AG10803 (cell line): ENCODE data around the gene ITFG2.
"Not testable (repeated sequence)": the region's sequence is repeated elsewhere in the genome, so short reads cannot be mapped to it uniquely, and the experiment has no call there.

Experiments
- DNase-seq: peaks from one replicate; pipeline ENCODE4 v3.0.0; 2010; ENCODE audit warnings: low read depth
- H3K4me3 ChIP-seq: 2 replicates; pipeline ENCODE4 v1.5.1; 2011; ENCODE audit warnings: mild to moderate bottlenecking, low read length, control low read depth
- TF ChIP-seq, protein P1 (sequence below): conservative IDR thresholded peaks from 2 replicates; pipeline ENCODE4 v1.5.1; 2011; ENCODE audit warnings: mild to moderate bottlenecking, low read length, control low read depth, inconsistent platforms

Gene ITFG2

DNA sequence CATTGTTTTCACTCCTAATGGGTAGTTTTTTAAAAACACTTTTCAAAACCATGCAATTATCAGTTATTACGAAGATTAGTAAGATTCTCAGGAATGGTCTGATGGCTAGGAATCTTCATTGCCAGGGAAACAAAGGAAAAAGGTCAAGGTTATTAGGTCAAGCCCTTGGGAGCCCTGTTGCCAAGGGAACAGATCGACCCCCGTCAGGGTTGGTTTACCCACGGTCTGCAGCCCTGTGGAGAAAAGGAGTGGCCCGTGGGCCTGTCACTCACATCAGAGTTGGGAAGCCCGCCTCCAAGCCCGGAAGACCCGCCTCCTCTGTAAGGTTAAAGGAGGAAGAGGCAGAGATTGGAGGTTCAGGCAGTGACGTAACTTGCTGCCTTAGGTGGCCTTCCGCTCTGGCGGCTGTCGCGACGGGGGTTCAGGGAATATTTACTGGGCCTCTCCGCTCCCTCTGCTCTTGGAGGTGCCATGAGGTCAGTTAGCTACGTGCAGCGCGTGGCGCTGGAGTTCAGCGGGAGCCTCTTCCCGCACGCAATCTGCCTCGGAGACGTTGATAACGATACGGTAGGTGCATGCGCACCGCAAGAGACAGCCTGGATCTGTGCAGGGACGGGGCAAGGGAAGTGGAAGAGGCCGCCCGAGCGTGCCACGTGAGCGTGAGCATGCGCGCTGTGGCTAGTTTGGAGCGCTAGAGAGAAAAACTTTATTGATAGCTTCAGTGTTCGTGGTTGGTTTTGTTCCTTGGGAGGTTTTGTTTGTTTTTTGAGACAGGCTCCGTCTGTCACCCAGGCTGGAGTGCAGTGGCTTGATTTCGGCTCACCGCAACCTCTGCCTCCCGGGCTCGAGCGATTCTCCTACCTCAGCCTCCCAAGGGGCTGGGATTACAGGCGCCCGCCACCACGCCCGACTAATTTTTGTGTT, at the start of gene ITFG2:
TSS of gene ITFG2 (plus strand) at position 379 of the 924 bp plus-strand sequence. CDS start at position 472, 93 bp downstream.
- TF ChIP-seq, protein P1, sequence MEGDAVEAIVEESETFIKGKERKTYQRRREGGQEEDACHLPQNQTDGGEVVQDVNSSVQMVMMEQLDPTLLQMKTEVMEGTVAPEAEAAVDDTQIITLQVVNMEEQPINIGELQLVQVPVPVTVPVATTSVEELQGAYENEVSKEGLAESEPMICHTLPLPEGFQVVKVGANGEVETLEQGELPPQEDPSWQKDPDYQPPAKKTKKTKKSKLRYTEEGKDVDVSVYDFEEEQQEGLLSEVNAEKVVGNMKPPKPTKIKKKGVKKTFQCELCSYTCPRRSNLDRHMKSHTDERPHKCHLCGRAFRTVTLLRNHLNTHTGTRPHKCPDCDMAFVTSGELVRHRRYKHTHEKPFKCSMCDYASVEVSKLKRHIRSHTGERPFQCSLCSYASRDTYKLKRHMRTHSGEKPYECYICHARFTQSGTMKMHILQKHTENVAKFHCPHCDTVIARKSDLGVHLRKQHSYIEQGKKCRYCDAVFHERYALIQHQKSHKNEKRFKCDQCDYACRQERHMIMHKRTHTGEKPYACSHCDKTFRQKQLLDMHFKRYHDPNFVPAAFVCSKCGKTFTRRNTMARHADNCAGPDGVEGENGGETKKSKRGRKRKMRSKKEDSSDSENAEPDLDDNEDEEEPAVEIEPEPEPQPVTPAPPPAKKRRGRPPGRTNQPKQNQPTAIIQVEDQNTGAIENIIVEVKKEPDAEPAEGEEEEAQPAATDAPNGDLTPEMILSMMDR, result no peak
- H3K4me3 ChIP-seq, result peak within 1 kb of the TSS; percentile 99
- DNase-seq, result peak; percentile 98

DNA sequence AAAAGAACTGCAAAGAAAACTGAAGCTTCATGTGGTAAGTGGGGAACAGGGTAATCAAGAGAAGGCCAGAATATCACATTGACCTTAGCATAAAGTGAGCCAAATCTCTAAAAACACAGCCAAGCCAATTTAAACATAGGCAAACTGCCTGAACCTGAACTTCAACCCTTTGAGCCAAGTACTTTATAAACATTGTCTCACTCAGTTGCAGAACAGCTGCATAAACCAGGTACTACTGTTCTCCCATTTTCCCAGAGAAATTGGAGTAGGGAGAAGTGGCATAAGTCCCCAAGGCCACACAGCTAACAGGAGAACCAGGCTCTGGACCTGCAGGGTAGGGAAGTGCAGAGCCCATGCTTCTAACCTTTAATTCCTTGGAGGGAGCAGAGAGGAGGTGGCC, 48.1 kb upstream of the ITFG2 start:
- DNase-seq, result no peak

DNA sequence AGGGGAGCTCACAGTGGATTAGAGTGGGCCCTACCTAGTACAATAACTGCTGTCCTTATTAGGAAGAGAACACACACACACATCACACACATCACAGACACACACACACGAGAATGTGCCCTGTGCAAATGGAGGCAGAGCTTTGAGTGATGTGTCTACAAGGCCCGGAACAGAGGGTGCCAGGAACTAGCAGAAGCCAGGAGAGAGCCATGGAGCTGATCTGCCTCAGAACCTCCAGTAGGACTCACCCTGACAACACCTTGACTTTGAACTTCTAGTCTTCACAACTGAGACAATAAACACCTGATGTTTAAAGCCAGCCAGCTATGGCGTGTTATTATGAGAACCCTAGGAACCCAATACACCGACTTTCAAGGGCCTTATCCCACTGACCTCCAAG, 47.4 kb upstream of the ITFG2 start:
- DNase-seq, result no peak
- TF ChIP-seq, protein P1, result no peak
- no peak overlapping the region for H3K4me3 ChIP-seq

More for the DNA sequence above, 48.1 kb upstream of the ITFG2 start:
- no peak overlapping the region for H3K4me3 ChIP-seq
- TF ChIP-seq, protein P1, result no peak

DNA sequence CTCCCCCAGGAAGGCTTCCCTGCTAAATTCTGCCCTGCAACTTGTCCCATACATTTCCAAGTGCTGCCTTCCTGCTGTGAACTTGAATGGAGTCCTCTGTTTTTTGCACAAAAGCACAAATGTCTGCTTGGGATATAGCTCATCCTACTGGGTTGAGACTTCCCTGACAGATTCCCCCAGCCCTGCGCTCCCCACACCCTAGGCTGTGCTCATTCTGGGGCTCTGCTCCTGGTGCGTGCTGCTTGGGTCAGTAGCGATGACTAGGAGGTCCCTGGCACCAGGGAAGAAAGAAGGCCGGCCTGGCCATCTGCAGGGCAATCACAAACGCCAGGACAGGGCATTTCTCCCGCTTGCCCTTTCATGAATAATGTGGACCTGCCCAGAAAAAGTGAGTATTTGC, 46.9 kb upstream of the ITFG2 start:
- H3K4me3 ChIP-seq, result no peak overlapping the region
- no peak for DNase-seq
- TF ChIP-seq, protein P1, result no peak

DNA sequence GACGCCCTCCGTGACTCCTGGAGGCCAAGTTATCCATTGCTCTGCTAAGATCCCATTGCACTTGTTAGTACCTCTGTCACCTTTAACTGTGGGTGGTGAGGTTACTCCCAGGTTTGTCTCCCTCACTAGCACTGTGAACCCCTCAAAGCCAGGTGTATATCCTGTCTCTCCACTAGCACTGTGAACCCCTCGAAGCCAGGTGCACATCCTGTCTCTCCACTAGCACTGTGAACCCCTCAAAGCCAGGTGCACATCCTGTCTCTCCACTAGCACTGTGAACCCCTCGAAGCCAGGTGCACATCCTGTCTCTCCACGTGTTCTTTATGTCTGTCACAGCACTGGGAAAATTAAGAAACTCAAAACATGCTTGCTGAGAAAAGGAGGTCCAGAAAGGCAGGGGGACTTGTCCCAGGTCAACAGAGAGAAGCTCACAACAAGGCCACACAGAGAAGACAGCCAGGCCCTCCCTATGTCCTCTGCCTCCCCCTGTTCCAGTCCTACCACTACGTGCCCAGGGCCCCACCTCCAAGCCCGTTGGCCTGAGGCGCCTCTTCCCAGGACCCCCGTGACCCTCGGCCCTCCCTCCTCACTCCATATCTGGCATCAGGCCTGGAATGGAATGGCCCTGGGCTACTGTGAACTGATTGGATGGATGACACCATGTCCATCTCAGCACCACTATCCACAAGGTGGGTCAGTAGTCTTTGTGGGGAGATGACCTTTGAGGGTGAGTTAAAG, 44.1 kb upstream of the ITFG2 start:
- H3K4me3 ChIP-seq, result no peak overlapping the region
- DNase-seq, result no peak
- TF ChIP-seq, protein P1, result no peak

DNA sequence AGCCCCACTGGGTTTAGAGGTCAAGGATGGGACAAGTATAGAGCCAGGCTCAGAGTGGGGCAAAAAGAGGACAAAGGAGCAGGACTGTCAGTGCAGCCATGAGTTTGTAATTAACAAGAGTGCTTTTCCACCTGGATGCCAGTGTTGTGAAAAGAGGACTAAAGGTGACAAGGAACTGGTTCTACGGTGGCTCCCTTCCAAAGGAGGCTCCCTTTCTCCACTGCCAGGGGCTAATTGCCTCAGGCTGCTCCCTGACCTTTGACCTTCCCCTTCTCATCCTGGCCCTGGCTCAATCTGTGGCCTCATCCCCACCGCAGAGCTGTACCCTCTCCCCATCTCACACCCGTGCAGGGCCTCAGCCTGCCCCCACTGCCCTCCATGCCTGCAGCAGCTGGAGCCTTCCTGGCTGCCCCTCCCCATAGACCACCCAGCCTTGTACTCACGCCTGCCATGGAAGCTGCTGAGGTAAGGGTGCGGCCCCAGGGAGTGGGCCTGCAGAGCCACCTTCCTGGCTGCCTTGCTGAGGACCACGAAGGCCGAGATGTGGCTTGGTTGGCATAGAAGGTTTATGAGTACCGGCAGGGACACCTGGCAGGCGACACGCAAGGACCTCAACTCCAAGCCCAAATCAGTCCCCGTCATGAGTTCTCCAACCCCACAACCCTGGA, 42.5 kb upstream of the ITFG2 start:
- no peak overlapping the region for H3K4me3 ChIP-seq
- TF ChIP-seq, protein P1, result no peak
- no peak for DNase-seq

DNA sequence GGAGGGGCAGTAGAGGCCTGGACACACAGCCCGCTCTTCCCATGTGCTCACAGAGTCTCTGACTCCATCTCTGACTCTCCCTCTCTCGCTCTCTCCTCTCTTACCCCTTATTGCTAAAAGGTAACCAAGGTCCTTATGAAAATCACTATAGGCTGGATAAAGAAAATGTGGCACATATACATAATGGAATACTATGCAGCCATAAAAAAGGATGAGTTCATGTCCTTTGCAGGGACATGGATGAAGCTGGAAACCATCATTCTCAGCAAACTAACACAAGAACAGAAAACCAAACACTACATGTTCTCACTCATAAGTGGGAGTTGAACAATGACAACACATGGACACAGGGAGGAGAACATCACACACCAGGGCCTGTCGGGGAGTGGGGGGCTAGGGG, 41.9 kb upstream of the ITFG2 start:
- not testable (repeated sequence) for DNase-seq

More for the DNA sequence above, 41.9 kb upstream of the ITFG2 start:
- not testable (repeated sequence) for H3K4me3 ChIP-seq
